GM19035 (cell line): ENCODE measurements around the gene BEAN1.
"Not testable (repeated sequence)": the region's sequence is repeated elsewhere in the genome, so short reads cannot be mapped to it uniquely, and the experiment has no call there.

Experiments used
- ATAC-seq: cut with Tn5 transposase; IDR thresholded peaks from one replicate; pipeline ENCODE4 v1.9.1; 2021; ENCODE audit not compliant: unreplicated experiment

BEAN1 gene

DNA sequence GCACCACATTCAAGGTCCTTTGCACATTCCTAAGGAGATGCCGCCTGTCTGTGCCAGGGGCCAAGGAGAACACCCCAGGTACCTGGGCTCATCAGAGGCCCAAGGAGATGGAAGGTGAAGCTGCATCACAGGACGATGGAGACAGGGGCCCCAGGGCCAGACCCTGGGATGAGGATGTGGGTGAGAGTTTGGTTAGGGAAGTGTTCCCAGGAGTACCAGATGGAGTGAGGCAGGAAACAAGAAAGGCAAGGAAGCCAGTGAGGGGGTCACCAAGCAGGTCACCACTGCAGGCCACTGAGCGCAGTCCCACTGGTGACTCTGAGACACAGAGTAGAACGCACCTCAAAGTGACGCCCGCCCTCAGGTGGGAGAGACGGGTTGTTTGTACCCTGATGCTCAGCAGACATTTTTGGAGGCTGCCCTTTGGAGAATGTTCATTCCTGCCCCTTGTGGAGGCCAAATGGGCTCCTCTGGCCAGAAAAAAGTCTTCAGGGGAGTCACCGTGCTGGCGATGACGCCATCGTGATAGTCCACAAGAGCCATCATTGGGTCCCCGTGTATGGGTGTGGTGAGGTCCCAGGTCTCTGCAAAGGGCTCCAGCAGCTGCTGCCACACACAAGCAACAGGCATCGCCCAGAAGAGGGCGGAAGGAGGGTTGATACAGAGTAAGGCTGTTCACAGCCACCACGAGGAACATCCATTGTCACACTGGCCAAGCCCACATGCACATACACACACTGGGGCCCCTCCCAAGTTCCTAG lies 57.5 kb downstream of the BEAN1 start:
- ATAC-seq, result no peak

DNA sequence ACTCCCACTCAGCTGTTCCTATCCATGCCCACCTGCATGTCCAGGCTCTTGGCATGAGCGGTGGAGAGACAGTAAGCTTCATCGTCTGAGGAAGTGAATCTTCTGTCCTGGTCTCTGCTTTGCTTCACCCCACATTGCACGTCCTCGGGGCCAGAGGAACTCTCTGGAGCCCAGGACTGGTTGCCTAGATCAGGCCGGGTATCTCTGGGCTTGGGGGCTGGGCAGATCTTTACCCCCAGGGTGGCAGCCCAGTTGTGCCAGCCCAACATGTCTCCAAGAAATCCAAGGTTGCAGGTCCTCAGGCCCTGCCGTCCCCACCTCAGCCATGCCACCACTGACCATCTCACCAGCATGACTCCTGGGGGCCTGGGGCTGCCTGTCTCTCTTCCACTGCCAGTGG lies 58.3 kb downstream of the BEAN1 start:
- ATAC-seq, result no peak

DNA sequence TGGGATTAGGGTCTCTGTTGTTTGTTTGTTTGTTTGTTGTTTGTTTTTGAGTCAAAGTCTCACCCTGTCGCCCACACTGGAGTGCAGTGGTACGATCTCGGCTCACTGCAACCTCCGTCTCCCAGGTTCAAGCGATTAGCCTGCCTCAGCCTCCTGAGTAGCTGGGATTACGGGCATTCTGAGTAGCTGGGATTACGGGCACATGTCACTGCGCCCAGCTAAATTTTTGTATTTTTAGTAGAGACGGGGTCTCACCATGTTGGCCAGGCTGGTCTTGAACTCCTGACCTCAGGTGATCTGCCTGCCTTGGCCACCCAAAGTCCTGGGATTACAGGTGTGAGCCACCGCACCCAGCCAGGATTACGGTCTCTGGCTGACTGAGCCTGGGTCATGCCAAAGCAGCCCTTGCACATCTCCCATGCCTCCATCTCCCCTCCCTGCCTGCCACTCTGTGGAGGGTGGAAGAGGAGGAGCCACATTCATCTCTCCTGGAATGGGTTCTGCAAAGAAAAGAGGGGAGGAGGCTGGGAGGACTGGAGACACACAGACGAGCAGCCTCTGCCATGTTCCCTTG lies 59.2 kb downstream of the BEAN1 start:
- no peak for ATAC-seq

DNA sequence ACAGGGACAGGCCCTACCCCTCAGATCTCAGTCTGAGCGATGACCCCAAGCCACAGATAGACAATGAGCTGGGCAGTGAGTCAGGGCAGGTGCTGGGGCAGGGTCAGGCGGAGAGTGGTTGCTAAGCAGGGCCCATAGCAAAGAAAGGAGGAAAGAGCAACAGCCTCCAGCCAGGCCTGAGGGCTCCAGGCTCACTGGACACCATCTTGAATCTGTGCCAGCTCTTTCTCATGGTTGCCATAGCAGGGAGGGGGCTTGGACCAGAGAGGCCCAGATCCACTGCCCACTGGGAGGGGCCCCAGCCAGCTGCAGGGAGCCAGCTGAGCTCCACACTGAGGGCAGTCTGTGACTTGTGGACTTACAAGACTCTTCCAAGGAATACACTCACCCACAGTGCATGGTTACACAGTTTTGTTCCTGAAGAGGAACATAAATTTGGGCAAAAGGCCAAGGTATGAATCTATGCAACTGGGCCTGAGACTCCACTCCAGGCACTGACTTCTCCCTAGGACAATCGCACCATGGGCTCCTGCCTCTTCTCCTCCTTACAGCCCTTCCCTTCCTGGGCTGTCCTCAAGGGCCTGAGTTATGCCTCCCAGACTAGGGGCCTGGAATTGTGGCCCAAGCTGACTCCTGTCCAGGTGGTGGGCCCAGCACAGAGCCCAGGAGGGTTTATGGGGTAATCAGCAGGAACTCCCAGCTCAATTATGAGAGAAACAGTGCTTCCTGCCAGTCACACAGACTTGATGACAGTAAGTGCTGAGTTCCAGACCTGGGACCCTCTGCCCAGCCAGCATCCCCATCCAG lies 59.9 kb downstream of the BEAN1 start:
- ATAC-seq, result no peak

DNA sequence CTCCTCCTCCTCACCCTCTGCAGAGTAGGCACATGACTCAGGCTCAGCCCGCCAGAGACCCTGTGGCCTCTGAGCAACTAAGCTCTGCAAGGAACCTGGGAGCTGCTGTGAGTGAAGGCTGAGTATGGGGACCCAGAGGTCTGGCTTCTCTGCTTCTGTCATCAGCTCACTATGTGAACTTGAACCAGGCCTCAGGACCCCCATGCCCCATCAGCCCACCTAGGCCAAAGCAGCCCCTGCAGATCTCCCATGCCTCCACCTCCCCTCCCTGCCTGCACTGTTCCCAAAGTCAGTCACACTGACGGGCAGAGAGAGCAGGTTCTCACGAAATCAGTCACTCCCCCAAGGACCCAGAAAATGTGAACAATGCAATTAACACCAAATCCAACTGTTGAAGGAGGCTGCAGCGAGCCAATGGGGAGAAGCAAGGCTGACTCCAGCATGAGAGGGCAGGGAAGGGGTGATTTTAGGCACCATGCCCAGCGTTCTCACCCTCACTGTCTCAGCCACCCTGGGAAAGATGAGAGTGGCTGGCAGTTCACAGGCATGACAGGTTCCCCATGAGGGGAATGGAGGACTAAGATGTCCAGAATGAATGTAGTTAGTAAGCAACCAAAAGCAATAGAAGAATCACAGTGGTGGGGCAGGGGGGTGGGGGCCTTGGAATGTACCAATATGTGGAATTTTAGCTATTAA lies 60.6 kb downstream of the BEAN1 start:
- ATAC-seq, result no peak

DNA sequence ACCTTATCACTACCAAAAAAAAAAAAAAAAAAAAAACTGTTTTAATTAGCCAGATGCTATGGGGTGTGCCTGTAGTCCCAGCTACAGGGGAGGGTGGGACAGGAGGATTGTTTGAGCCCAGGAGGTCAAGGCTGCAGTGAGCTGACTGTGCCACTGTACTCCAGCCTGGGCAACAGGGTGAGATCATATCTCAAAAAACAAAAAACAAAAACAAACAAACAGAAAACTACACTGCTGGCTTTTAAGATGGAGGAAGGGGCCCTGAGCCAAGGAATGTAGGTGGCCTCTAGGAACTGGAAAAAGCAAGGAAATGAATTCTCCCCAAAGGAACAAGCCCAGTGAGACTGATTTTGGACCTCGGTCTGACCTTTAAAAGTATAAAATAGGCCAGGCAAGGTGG lies 61.4 kb downstream of the BEAN1 start:
- no peak for ATAC-seq

DNA sequence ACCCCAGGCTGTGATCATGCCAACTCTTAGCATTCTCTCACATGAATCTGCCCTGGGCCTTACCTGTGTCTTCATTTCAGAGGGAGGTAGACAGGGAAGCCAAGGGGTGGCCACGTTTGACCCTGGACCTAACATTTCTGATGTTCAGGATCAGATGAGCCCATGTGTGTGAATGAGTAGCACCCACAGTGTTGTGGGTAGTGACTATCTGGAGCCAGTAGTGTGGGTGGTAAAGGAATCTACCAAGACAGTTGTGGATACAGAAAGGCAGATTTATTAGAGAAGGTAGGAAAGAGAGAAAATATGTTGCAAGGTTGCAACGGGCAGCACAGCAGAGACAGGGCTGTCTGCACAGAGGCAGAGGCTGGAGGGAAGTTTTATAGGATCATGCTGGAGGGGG lies 62.3 kb downstream of the BEAN1 start:
- ATAC-seq, result no peak

DNA sequence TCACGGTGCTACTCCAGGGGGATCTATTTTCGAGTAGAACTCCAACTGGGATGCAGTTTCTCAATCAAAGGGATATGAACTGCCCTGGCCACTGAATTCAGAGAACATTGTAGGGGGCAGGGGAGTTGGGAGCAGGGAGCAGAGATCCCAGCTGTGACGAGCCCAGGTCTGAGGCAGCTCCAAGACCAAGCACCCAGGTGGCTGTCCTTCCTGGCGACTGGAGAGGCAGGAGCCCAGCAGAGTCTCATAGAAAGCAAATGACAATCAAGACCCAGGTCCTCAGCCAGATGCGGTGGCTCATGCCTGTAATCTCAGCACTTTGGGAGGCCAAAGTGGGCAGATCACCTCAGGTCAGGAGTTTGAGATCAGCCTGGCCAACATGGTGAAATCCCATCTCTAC lies 62.7 kb downstream of the BEAN1 start:
- ATAC-seq, result no peak

DNA sequence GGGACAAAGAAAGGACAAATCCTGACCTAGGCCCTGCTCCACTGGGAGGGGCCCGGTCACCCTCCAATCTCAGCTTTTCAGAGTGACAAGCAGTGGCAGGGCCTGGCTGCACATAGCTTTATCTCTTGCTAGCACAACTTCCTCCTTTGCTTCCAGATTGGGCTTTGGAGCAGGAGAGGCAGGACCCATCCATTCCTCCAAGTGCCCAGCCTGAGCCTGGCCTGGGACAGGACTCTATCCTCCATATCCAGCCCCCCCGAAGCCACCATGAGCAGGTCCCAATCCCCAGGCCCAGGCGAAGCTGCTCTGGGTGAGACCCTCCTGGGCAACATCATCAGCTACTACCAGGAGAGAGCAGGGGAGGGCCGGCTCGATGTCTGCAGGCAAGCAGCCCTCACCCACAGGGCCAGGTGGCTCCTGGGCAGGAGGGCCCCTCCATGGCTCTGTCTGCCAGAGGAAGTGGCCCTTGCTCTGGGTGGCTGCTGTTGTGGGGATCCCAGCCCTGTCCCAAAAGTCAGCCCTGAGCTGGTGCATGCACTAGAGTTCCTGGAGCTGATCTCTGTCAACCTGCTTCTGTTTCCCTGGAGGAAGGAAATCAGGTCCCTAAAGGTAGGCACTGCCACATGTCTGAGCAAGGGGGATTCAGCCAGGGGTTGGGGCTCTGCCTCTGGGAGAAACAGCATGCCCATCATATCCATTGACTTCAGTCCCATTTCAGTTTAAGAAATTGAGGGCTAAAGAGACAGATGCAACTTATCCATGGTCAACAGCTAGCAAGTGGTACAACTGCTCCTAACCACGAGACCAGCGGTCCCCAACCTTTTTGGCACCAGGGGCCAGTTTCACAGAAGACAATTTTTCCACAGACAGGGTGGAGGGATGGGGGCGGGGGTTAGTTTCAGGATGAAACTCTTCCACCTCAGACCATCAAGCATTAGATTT lies 64.0 kb downstream of the BEAN1 start:
- ATAC-seq, result no peak

DNA sequence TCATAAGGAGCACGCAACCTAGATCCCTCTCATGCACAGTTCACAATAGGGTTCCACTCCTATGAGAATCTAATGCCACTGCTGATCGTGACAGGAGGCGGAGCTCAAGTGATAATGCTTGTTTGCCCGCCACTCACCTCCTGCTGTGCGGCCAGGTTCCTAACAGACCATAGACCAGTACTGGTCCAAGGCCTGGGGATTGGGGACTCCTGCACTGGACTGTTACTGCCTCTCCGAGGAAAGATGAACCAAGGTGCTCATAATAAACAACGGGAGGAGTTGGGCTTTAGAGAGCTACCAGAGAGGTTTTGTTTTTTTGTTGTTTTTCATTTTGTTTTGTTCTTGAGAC lies 64.6 kb downstream of the BEAN1 start:
- no peak for ATAC-seq

DNA sequence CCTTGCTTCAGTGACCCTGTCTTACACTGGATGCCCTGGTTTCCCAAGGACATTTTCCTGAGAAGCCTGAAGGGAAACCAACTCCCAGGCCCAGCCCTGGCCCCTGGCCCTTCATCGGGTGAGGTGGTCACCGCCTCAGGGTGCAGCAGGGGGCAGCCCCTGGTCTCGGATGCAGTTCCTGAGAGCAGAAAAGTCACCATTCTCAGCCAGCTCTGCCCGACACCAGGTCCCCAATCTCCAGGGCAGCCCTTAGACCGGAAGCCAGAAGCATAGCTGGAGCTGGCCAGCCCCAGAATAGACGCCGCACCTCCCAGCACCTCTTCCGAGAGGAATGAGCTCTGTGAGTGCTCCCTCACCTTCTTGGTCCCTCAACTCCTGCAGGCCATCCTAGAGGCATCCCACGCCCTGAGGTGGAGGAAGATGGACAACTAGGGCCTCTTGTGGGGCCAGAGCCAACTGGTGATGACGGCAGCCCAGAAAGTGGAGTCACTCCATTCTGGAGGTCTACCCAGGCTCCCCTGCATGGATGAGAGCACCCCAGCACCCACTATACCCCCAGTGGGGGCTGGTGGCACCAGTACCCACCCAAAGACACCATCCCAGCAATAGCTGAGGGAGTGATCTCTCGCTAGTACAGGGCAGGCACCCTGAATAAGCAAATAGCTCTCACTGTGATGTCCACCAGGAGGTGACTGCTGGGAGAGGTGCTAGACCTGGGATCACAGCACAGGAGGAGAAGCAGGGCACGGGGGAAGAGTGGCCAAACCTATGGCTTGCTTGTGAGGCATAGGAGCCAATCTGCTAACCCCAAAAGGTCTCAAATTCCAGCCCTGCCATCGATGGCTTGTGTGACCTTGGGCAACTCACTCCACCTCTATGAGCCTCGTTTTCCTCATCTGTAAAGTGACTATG lies 66.7 kb downstream of the BEAN1 start:
- ATAC-seq, result no peak

DNA sequence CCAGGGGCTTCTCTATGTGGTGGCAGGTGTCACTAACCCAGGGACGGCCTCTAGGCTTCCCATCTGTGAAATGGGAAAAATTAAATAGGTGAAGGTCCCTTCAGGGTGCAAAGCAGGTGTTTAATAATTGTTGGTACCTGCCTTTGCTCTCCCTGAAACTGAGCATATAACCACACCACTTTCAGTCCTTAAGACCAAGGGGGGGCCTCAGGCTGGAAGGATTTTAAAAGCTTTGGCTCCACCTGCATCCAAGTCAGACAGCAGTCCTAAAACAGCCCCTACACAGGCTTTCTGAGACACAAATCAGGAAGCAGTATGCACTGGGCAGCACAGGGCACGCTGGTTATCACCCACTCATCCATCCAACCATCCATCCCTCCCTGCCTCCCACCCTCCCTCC lies 67.8 kb downstream of the BEAN1 start:
- no peak for ATAC-seq

DNA sequence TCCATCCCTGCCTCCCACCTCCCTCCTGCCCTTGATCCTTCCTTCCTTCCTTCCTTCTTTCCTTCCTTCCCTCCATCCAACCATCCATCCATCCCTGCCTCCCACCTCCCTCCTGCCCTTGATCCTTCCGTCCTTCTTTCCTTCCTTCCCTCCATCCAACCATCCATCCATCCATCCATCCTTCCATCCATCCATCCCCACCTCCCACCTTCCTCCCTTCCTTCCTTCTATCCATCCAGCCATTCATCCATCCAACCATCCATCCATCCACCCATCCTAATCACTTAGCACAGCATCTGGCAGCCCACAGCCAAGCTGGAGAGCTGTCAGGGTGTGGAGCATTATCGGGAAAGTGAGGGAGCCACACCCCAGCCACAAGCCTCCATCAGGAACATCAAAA lies 68.3 kb downstream of the BEAN1 start:
- ATAC-seq, result no peak

DNA sequence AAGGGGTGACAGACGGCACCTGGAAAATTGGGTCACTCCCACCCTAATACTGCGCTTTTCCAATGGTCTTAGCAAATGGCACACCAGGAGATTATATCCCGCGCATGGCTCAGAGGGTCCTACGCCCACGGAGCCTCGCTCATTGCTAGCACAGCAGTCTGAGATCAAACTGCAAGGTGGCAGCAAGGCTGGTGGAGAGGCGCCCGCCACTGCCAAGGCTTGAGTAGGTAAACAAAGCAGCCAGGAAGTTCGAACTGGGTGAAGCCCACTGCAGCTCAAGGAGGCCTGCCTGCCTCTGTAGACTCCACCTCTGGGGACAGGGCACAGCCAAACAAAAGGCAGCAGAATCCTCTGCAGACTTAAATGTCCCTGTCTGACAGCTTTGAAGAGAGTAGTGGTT lies 69.1 kb downstream of the BEAN1 start:
- not testable (repeated sequence) for ATAC-seq

DNA sequence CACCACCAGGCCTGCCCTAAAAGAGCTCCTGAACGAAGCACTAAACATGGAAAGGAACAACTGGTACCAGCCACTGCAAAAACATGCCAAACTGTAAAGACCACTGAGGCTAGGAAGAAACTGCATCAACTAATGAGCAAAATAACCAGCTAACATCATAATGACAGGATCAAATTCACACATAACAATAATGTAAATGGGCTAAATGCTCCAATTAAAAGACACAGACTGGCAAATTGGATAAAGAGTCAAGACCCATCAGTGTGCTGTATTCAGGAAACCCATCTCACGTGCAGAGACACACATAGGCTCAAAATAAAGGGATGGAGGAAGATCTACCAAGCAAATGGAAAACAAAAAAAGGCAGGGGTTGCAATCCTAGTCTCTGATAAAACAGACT lies 70.8 kb downstream of the BEAN1 start:
- not testable (repeated sequence) for ATAC-seq

DNA sequence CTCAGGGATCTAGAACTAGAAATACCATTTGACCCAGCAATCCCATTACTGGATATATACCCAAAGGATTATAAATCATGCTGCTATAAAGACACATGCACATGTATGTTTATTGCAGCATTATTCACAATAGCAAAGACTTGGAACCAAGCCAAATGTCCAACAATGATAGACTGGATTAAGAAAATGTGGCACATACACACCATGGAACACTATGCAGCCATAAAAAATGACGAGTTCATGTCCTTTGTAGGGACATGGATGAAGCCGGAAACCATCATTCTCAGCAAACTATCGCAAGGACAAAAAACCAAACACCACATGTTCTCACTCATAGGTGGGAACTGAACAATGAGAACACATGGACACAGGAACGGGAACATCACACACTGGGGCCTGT lies 74.5 kb downstream of the BEAN1 start:
- not testable (repeated sequence) for ATAC-seq

DNA sequence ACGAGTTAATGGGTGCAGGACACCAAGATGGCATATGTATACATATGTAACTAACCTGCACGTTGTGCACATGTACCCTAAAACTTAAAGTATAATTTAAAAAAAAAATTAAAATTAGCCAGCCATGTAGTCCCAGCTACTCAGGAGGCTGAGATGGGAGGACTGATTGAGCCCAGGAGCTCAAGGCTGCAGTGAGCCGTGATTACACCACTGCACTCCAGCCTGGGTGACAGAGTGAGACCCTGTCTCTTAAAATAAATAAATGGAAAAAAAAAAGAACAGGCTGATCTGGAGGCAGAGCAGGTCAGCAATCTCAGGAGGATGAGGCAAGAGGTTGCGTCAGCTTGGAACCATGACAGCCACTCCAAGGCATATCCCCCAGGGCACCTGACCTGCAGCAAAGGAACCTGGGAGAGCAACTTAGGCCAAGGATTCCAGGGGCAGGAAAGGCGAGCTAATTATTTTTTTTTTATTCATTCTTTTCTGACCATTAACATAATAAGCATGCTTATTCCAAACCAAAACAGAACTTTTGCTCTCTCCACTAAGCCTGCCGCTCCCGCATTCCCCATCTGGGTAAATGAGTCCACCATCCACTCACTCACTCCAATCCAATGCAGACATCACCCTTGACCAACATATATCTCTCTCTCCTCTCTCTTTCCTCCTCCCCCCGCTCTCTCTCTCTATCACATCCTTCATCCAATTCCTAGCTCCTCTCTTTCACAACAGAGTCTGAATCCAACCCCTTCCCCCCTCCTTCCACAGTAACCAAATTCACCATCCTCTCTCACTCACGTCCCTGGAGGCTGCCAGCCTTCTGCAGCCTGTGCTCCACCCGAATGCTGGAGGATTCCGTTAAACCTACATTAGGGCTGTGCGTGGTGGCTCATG lies 75.2 kb downstream of the BEAN1 start:
- ATAC-seq, result no peak

DNA sequence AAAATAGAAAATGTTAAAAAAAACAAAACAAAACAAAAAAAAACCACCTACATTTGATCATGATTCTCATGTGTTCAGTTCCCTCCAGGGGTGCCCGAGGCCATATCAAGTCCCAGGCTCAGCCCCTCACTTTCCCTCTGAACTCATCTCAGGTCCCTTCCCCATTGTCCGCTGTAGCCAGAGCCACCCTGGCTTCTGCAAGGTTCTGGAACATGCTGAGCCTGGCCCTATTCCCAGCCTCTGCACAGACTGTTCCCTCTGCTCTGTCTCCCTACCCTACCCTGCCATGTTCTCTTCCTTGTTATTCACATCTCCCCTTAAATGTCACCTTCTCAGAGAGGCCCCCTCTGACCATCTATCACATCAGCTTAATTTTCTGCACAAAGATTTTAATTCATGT lies 75.9 kb downstream of the BEAN1 start:
- no peak for ATAC-seq

DNA sequence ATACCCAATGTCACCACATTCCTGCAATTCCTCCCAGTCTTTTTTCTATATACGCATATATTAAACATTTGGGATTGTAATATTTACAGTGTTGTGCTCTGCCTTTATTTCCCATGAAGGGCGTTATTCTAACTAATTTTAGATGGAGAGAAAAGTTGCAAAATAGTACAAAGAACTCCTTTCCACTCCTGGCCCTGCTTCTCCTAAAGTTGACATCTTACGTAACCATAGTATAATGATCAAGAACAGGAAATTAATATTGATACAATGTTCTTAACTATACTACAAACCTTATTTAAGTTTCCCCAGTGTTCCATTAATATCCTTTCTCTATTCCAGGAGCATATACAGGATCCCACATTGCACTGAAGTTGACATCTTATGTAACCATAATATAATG lies 76.5 kb downstream of the BEAN1 start:
- no peak for ATAC-seq
